CD4-positive, alpha-beta T cell (primary cell): ENCODE results near the gene RBMS1. TPM values are rescaled to one million over a fixed set of nuclear protein-coding genes. Genes with fewer than 3 reads are reported as not detected.

Experiments used
- ATAC-seq: fragments of 200-7000 bp; cut with Tn5 transposase; one replicate; pipeline ENCODE4 v1.10.0; 2022; ENCODE audit warnings: mild to moderate bottlenecking; ENCODE audit not compliant: poor library complexity
- CTCF ChIA-PET: fragments of 350-600 bp; sonication (Branson Sonifier 250); formaldehyde crosslinking; loops from one replicate; lab custom pipeline; 2021; ENCODE audit warnings: antibody characterized with exemption, inconsistent platforms; lab: Charles Lee
- POLR2A ChIA-PET: fragments of 350-600 bp; sonication (Branson Sonifier 250); formaldehyde crosslinking; loops from one replicate; lab custom pipeline; 2021; ENCODE audit warnings: antibody characterized with exemption, inconsistent platforms; lab: Charles Lee
- DNase-seq, 14 experiments: peaks; one replicate each; pipeline ENCODE4 v3.0.0-alpha.2; 2013 to 2020; ENCODE audit warnings: mixed read lengths in 2 of 14
- H3K27ac ChIP-seq, 2 donors: one replicate each; pipeline versions ENCODE4 v1.5.1 to v1.7.0; 2013; ENCODE audit warnings: low read length in 2 of 2, low read depth in 1 of 2, mild to moderate bottlenecking in 1 of 2
- H3K27me3 ChIP-seq, 2 experiments: 1 replicate in 1 of 2; 2 replicates in 1 of 2; pipeline versions ENCODE4 v1.6.1 to v1.7.0; 2013; ENCODE audit warnings: low read length in 2 of 2, control low read depth in 1 of 2, mild to moderate bottlenecking in 1 of 2, moderate library complexity in 1 of 2; ENCODE audit not compliant: insufficient read depth in 2 of 2, control insufficient read depth in 1 of 2
- H3K36me3 ChIP-seq: one replicate; pipeline ENCODE4 v1.6.1; 2013; ENCODE audit warnings: low read length, control low read depth; ENCODE audit not compliant: insufficient read depth
- H3K4me1 ChIP-seq: one replicate; pipeline ENCODE4 v1.6.1; 2013; ENCODE audit warnings: low read length, control low read depth; ENCODE audit not compliant: insufficient read depth
- H3K4me3 ChIP-seq: one replicate; pipeline ENCODE4 v1.5.1; 2013; ENCODE audit warnings: mild to moderate bottlenecking, low read length, moderate library complexity
- H3K9me3 ChIP-seq, 2 experiments: 1 replicate in 1 of 2; 2 replicates in 1 of 2; pipeline versions ENCODE4 v1.6.1 to v1.7.0; 2013; ENCODE audit warnings: low read length in 2 of 2, mild to moderate bottlenecking in 2 of 2, control low read depth in 1 of 2, moderate library complexity in 1 of 2; ENCODE audit not compliant: control insufficient read depth in 1 of 2, insufficient read depth in 1 of 2
- H3K27ac Mint-ChIP-seq: one replicate; pipeline ENCODE4 v1.8.0; 2020; ENCODE audit warnings: mixed read lengths
- H3K27me3 Mint-ChIP-seq: one replicate; pipeline ENCODE4 v1.8.0; 2021; ENCODE audit warnings: mixed read lengths
- H3K36me3 Mint-ChIP-seq: one replicate; pipeline ENCODE4 v1.8.0; 2021; ENCODE audit warnings: low read depth, mixed read lengths
- H3K4me1 Mint-ChIP-seq: one replicate; pipeline ENCODE4 v1.8.0; 2021; ENCODE audit warnings: low read depth, mixed read lengths
- H3K4me3 Mint-ChIP-seq: one replicate; pipeline ENCODE4 v1.8.0; 2020; ENCODE audit warnings: mild to moderate bottlenecking, mixed read lengths
- H3K9me3 Mint-ChIP-seq: one replicate; pipeline ENCODE4 v1.8.0; 2020; ENCODE audit warnings: mixed read lengths
- CTCF ChIP-seq: fragments of 200-600 bp; IDR thresholded peaks from one replicate; pipeline ENCODE4 v1.8.0; 2022; ENCODE audit warnings: antibody characterized with exemption, mild to moderate bottlenecking
- intact Hi-C, 2 experiments: fragments of 100-400 bp; cut with DNase I in 1 of 2; cut with micrococcal nuclease in 1 of 2; formaldehyde crosslinking; loops; one replicate each; pipeline versions ENCODE4 v1.15.1 to v1.9.0; 2023 to 2025; cut with DNase I, micrococcal nuclease
- total RNA-seq, 174 experiments: library from RNA in 2 of 174; stranded (reverse) in 2 of 174; gene quantifications; one replicate each; pipeline ENCODE4 v1.2.3 and lab custom pipeline; 2021 to 2026

RBMS1 gene
- total RNA-seq, 2 experiments from 2014 or later = 88.6 to 90.3 TPM

GRCh38 chr2:160222546-160223283 lies 270.9 kb downstream of the RBMS1 start:
- Mint-ChIP-seq H3K27ac (no peak overlapping the region), H3K4me3 (no peak overlapping the region), H3K4me1 (peaks cover 33% of the 10 kb centered on the region), H3K9me3 (no peaks in the 10 kb centered on the region), H3K36me3 (no peaks in the 10 kb centered on the region), H3K27me3 (no peaks in the 10 kb centered on the region)
- CTCF ChIA-PET = no interaction called here
- Histone ChIP-seq H3K27ac (no peak overlapping the region), H3K36me3 (no peaks in the 10 kb centered on the region), H3K4me1 (peaks cover 12% of the 10 kb centered on the region), H3K27me3 (no peaks in the 10 kb centered on the region), H3K9me3 (no peaks in the 10 kb centered on the region), H3K4me3 (no peak overlapping the region)
- POLR2A ChIA-PET = no interaction called here
- TF ChIP-seq CTCF = no peak
- intact Hi-C loops = no loop called here
- no peak for DNase-seq
- no peak for ATAC-seq
